Retinal pigment epithelial cell (primary cell): ENCODE data around the gene RHBDF2.

ENCODE experiments used
- DNase-seq: peaks from one replicate; pipeline ENCODE4 v3.0.0-alpha.2; 2010; ENCODE audit warnings: low read depth
- H3K4me3 ChIP-seq: 2 replicates; pipeline ENCODE4 v1.5.1; 2011; ENCODE audit warnings: mild to moderate bottlenecking, low read length, control low read depth, moderate library complexity
- TF ChIP-seq, protein P1 (sequence below): conservative IDR thresholded peaks from 2 replicates; pipeline ENCODE4 v1.5.1; 2011; ENCODE audit warnings: low read depth, low read length, control low read depth, inconsistent platforms

RHBDF2 gene

DNA sequence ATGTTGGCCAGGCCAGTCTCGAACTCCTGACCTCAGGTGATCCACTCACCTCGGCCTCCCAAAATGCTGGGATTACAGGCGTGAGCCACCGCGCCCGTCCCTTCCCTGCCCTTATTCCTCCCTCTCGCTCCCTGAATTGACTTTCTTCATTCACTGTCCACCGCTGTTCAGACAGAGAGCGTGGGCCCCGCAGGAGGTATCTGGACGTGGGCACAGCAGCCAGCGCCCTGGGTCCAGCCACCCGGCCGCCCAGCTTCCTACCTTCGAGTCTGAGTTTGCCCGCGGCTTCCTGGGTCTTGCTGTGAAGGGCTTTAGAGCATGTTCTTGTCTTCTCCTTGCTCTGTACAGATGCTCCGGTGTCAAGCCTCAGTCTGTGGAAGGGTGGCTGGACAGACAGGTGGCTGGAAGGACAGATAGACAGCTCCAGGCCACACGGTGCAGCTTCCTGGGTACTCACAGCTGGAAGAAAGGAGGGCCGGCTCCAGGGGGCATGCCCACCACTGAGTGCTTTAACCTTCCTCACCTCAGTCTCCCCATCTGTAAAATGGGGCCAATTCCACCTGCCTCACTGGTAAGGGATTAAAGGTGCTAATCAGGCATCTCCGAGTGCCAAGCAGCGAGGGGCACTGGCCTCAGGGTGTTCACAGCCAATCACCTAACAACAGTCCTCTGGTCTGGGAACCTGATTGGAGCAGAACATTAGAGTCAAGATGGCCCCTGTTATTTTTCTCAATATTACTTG, 13.6 kb downstream of the RHBDF2 start:
- H3K4me3 ChIP-seq, result no peak overlapping the region
- no peak for DNase-seq
- TF ChIP-seq, protein P1, sequence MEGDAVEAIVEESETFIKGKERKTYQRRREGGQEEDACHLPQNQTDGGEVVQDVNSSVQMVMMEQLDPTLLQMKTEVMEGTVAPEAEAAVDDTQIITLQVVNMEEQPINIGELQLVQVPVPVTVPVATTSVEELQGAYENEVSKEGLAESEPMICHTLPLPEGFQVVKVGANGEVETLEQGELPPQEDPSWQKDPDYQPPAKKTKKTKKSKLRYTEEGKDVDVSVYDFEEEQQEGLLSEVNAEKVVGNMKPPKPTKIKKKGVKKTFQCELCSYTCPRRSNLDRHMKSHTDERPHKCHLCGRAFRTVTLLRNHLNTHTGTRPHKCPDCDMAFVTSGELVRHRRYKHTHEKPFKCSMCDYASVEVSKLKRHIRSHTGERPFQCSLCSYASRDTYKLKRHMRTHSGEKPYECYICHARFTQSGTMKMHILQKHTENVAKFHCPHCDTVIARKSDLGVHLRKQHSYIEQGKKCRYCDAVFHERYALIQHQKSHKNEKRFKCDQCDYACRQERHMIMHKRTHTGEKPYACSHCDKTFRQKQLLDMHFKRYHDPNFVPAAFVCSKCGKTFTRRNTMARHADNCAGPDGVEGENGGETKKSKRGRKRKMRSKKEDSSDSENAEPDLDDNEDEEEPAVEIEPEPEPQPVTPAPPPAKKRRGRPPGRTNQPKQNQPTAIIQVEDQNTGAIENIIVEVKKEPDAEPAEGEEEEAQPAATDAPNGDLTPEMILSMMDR, result no peak

DNA sequence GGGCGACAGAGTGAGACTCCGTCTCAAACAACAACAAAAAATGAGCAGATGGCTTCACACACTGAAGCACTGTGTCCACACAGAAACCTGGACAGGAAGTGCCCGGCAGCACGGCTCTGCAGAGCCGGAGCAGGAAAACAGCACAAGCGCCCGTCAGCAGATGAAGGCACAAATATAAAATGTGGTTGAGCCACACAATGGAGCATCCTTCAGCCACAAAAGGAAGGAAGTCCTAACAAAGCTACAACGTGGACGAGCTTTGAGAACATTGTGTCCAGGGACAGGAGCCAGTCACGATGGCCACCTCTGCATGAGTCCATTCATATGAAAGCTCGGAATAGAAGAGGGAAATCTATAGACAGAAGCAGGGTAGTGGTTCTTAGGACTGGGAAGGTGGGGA, 15.7 kb downstream of the RHBDF2 start:
- no peak overlapping the region for H3K4me3 ChIP-seq
- no peak for DNase-seq
- TF ChIP-seq, protein P1, result no peak

DNA sequence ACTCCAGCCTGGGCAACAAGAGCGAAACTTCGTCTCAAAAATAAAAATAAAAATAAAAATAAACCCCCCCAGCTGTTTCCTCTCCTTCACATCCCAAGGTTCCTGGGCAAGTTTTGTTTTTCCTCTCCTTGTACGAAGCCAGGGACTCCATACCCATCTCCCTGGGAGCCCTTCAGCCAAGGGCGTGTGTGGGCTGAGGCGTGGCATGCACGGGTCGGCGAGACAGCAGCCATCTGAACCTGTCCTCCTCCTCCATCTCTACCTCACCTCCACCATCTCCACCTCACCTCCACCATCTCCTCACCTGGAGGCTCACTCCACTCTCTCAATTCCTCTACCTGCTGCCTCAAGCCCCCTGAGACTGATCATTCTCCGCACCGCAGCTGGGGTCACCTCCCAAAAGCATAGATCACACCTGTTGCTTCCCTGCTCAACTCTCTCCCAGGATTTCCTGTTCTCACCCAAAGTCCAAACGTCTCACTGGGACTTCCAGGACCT, 16.9 kb downstream of the RHBDF2 start:
- TF ChIP-seq, protein P1, result no peak
- no peak overlapping the region for H3K4me3 ChIP-seq
- DNase-seq, result no peak

DNA sequence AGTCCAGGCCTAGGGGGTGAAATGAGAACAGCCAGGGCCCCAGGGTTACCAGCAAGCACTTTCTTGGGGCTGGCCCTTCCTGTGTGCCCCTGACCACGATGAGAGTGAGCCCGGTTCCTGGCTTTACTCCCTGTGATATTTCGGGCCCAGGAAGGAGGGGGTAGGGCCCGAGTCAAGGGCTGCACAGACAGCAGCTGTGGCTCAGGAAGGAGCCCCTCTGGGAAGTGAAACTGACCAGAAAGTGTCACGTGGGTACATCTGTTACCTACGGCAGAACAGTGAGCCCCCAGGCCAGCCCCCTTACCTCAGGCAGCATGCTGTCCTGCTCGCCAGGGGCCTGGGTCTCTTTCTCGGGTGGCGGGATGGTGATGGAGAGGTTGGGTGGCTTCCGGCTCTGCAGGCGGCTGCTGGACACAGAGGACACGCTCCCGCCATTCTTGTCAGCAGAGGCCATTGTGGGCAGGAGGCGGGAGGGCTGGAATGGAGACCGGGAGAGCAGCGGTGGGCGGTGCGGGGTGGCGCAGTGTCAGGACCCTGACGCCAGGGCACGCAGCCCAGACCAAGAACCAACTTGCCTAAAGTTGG, 20.1 kb downstream of the RHBDF2 start:
- no peak for DNase-seq
- H3K4me3 ChIP-seq, result no peak overlapping the region
- TF ChIP-seq, protein P1, result no peak

DNA sequence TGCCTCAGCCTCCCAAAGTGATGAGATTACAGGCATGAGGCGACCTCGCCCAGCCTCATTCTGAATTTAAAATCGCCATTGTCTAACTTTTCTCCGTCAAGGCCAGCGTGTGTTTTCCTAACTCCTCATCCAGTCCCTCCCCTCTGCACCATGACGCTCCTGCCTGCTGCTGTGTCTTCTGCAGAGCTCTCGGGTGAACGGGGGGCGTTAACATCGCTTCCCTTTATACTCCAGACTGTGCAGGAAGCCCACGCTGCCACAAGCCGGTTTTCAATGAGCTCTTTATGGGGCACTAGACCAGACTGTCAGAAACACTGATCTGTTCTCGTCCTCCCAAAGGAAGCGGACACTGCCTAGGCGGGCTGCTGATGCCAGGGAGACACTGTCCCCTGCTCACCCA, 20.6 kb downstream of the RHBDF2 start:
- TF ChIP-seq, protein P1, result no peak
- DNase-seq, result no peak
- no peak overlapping the region for H3K4me3 ChIP-seq

DNA sequence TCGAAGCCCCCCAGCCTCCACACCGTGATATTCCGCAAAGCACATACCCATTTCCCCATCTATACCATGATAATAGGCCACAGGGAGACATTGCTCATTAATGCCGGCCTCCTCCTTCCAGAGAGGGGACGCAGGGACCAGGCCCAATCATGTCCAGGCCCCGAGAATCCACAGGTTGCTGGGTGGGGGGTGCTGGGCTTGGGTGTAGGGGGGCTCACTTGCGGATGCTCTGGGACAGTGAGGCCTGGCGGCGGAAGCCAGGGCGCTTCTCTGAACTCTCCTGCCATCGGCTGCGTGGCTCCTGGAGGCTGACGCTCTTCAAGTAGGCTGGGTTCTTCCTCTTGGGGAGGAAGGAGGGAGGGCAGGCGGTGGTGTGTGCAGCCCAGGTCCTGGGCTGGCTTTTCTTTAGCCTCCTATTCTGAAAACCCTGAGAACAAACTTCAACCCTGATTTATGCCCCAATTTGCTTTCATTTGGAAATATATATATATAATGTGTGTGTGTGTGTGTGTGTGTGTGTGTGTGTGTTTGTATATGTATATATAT, 21.6 kb downstream of the RHBDF2 start:
- H3K4me3 ChIP-seq, result no peak overlapping the region
- no peak for DNase-seq
- TF ChIP-seq, protein P1, result no peak
